HG03521 (cell line): ENCODE measurements around the gene SOX6.

Experiments used
- ATAC-seq: cut with Tn5 transposase; IDR thresholded peaks from one replicate; pipeline ENCODE4 v1.9.1; 2021; ENCODE audit warnings: mild to moderate bottlenecking, moderate library complexity; ENCODE audit not compliant: unreplicated experiment

SOX6 gene

DNA sequence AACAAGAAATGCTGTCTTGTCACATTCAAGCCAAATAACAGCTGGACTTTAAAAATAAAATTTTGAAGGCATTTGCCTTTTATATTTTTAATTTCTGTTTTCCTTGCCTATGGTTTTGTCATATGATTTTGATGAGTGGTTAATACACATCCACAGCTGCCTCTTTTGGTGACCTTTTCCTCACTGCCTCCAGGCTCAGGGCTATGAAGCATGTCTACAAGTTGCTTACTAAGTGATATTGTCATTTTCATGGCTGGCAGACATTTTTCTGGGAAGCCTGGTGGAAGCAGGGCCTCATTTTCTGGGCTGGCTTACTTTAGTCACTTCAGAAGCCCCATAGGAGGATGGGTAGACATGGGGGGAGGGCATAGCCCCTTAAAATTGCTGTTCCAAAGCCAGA, 344.9 kb downstream of the SOX6 start:
- ATAC-seq = no peak

DNA sequence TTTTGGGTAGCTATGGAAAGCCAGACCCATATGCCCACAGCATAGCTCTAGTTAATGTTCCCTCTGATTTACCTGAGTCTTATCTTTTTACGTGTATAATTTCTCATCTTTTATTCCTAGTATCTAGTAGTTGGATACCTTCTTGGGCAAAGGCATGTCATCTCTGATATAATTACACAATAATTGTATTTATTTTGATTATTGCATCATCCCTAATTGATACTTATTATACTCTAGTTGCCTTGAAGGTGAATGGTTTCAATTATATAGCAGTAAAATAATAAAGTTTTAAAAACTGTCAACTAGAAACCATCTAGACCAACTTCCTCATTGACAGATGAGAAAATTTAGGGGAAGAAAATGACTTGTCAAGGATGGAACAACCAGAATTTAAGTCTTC, 347.3 kb downstream of the SOX6 start:
- no peak for ATAC-seq

DNA sequence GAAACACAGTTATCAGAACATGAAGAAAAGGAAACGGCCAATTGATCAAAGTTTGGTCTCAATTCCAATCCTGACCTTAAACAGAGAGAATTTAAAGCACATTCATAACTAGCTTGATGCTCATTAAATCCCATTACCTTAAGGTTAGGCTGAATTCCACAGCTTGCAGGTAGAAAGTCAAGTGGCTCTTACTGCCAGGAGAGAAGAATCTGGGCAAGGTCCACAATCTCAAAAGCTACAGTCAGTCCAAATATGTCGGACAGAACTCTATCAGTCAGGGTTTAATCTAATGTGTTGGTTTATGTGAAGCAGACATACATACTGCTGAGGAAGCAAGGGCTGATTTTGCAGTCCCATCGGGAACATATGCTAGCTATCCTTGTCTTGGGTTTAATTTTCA, 348.8 kb downstream of the SOX6 start:
- ATAC-seq = no peak

DNA sequence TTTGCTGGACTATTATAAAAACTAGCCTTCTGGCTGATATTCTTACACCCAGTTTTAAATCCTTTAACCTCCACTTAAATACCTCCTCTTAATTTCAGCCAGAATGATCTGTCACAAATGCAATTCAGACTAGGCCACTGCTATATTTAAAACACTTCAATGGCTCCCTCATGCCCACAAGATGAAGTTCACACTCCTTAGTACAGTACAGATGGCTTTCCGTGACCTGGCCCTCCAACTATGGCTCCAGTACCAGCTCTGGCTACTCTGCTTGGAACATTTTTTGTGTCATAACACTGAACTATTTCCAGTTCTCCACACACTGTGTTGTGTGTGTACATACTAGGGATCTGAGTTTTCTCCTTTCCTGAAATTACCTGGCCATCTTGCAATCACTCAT, 353.4 kb downstream of the SOX6 start:
- no peak for ATAC-seq

DNA sequence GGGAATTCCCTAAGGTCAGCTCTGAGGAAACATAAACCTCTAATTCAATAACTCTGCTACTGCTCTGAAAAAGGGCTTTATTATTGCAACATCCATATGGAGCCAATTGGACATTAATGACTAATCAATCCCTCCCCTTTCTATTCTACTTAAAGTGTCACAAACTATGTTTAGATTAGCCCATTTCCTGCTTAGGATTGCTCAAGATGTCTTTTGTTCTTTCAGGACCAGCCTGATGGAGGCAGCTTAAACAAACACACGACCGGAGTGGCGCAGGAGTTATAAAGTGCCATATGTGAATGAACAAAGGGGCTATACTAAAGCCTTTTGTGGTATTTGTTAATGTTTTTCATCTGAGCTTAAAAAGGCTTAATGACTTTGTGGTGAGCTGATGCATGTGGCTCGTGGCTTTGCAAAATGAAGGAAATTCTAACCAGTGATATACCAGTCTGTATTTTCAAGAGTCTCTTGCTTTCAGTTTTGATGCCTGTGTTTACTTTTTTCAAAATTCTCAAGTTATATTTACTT, 354.4 kb downstream of the SOX6 start:
- ATAC-seq = no peak

DNA sequence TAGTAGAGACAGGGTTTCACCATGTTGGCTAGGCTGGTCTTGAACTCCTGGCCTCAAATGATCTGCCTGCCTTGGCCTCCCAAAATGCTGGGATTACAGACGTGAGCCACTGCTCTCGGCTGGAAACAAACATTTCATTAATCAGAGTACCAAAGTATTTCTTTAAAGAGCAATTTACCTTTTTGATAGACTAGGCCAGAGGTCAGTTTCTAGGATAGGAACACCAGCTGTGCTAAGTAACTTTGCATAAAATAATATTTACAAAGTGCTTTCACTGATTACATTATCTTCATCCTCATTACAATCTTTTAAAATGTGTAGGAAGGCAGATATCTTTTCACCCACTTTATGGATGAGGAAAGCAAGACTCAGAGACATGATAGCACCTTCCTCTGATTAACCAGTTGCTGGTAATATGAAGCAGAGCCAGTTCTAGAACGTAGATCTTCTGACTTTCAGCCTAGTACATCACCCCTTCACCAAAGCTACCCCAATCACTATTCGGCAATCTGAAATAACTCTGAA, 355.2 kb downstream of the SOX6 start:
- ATAC-seq = no peak

DNA sequence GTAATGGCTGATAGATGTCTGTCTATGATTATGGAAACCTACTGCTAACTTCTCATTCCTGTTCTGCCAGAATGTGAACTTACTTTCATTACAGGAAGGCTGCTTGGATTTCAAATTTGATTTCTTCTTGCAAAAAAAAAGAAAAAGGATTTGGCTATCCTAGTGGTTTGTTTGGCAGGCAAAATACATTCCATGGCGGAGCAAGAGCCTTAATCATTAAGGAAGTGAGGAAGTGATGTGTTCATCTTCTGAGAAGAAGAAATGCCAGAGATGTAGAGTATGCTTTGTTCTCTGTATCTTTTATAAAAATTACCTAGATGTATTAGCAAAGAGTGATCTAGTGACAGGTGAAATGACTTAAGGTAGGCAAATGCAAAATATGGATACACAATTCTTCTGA, 356.3 kb downstream of the SOX6 start:
- ATAC-seq = no peak

DNA sequence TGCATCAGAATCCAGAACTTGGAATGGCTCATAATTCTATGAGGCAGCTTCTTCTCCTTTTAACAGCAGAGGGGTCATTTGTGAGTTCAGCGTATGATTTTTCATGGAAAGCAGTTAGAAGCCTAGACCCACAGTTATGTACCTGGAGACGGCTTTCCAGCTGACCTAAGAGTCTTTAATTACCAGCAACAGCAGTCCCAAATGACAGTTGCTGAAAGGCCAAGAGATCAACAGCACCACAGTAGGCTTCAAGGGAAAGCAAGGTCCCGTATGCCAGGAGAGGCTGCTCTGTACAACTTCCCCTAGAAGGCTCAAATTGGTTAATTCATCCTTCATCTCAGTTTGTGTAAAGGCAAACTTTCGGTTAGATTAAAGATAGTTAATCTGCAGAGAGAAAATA, 363.0 kb downstream of the SOX6 start:
- no peak for ATAC-seq

DNA sequence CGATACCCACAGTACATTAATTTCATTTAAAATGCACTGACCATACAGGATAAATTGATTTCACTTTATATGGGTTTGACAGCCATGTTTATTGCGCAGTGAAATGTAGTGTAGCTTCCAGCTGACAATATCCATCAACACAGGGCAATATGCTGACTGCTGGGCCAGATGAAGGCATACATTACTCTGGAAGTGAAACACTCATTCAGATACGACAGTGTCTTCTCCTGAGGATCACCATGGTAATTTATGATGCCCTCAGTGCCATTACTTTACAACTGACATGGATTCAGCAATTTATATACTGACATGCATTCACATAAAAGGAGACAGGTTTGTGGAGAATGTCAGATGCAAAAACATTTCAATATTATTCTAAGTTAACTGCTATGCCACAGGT, 365.1 kb downstream of the SOX6 start:
- ATAC-seq = no peak

DNA sequence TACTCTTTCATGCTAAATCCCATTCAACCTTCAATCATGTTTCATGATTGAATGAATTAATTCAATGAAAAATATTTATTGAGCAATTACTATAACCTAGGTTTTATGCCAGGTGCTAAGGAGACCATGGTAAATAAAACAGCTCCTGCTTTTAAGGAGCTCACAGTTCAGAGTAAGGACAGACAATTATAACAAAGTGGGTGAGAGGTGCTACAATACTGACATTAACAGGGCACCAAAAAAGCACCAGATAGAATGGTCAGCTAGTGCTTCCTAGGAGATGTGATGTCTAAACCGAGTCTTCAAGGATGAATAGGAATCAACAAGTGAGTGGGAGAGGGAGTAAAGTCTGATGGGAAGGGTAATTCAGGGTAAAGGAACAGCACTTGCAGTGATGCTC, 366.7 kb downstream of the SOX6 start:
- ATAC-seq = no peak

DNA sequence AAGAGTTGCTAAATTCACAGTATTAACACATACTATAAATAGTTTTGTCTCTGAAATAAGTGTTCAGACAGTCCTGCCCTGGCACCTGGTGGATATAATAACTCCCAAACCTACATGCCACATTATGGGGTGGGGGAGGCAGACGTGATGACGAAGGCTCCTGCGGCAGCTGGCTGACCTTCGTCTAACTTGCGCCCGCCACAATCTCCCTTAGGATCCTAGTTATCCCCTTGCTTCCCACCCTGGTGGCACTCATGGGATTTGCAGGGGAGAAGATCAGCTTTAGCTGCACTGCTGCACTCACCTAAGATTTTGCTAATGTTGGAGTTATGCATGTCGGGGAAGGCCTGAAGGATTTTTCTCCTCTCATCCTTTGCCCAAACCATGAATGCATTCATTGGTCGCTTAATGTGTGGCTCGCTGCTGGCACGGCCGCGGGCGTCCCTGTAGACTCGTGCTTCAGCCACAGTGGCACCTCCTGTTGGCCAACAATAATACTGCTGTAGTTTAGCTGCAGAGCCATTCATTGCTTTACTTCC, 367.6 kb downstream of the SOX6 start:
- ATAC-seq = no peak

DNA sequence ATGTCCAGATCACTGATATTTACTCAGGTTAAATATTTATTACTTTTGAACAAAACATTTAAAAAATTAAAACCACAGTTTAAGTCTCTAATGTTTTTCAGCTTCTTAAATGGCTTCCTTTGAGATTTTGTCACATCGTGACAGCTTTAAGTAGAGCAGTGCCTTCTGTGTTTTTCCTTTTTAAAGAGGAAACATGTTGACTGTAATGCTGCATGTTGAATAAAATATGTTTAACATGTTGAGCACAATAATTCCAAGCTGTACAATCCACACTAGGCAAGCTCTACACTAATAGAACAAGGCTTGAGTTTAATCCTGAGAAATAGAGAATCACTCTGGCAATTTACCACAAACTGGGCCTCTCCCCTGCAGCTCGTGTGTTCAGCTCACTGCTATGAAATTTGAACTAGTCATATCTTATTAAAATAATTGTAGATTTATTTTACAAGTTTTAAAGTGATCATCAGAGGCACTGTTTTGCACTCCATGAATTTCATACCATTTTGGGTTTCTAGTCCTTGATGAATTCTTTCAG, 368.3 kb downstream of the SOX6 start:
- no peak for ATAC-seq

DNA sequence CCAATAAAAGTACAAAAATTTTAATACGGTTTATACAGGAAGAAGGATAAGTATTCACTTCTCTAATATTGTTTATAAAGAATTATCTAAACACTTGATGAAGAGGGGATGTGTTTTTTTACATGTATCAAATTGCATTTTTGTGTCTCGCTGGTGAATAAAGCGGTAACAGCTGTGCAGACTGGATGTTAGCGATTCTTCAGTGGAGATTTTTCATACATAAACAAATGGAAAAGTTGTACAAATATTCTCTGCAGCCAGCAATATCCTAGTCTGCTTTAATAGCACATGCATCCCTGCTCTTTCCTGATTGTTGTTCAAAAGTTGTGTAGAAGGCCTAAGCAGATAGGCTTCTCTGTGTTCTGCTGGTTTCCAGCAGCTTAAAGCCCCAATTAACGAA, 369.3 kb downstream of the SOX6 start:
- no peak for ATAC-seq

DNA sequence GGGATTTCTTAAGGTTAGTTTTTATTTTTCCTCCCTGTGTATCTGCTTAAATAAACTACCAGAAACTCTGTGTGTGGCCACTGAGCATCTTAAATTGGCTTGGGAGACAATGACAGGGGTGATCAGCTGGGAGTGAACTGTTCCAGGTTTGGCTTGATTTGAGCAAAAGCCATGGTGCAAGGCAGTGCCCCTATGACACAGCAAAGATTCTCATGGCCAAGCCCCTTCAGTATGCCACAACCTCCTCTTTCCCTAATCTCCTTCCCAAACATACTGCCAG, 370.5 kb downstream of the SOX6 start:
- ATAC-seq = no peak

DNA sequence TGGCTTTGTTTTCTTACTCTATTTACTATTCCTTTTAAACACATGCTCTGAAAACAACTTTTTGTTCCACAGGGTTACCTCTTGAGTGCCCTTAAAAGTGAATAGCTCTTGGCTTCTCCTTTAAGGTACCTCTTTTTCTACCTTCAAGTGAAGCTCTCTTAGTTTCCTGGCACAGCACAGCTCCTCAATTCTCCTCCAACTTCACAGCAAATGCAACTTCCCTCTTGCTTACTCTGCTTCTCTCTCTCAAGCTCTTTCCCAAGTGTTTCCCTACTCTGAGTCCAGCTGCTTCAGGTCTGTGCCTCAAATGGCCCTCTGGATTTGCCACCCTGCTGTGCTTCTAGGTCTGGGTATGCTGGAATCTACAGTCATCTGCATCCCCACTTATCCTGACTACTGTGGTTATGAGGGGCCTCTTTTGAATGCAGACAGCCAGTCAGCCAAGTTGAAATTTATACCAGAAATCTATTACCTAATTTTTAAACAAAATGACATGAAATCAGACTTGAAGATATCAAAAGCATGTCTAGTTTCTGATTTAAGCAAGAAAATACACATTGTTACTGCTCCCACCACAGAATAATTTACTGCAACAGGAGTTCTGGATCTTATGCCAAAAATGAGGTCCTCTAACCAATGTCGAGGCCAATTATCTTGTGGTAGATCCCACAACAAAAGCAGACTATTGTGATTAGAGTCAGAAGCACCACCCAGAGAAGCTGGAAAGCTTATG, 371.1 kb downstream of the SOX6 start:
- ATAC-seq = no peak

DNA sequence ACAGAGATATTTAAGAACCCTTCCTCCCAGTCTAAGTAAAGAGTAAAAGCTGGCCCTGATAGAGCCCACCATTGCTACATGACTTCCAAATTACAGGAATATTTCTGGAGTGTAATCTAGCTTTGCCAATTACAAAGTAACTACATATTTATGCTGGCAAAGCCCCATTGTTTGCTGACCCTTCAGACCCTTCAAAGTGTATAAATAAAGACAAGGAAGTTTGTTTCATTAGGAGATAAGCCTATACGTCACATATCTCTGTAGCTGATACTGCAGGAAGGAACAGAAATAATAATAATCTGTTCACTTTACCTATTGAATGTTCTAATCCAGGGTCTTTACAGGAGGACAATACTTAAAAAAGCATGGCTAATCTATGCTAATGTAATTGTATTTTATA, 375.1 kb downstream of the SOX6 start:
- ATAC-seq = no peak

DNA sequence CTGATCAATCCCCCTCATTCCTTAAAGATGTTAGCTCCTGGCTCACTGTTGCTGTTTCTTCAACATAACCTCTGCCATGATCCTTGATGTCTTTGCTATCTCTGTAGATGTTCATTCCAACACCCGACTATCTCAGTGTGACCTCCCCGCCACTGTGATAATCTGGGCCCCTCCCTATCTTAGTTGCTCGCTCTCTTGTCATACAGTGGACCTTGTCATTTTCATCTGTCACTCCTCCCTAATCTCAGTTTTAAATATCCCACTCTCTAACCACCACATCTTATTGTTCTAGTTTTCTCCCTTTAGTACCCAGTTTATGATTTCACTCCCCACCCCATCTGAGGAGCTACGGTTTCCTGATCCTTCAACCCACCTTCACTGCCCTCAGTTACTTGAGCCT, 379.2 kb downstream of the SOX6 start:
- no peak for ATAC-seq

DNA sequence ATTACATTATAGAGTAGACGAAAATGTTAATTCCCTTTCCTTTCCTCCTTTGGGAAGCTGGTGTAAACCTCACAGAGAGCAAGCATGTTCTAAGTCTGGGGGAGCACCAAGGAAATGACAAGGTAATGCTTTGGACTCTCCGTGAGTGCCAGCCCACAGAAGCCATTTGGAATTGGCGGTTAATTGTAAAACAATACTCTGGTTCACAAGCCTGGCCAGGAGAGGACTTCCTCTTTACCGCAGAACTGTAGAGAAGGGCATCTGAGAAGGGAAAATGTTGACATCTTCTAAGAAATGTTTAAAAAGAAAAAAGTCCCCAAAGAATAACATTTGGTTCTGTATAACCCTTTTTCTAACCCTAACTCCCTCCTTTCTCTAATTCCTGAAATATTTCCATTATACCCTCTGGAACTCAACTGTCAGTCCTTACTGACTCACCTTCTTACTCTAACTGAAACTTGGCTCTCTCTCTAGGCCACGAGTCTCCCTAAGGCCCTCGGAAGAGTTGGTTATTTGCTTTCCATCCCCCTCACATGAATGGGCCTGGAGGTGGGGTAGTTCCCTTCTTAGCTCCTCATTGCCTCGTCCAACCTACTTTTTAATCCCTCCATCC, 379.8 kb downstream of the SOX6 start:
- ATAC-seq = no peak

DNA sequence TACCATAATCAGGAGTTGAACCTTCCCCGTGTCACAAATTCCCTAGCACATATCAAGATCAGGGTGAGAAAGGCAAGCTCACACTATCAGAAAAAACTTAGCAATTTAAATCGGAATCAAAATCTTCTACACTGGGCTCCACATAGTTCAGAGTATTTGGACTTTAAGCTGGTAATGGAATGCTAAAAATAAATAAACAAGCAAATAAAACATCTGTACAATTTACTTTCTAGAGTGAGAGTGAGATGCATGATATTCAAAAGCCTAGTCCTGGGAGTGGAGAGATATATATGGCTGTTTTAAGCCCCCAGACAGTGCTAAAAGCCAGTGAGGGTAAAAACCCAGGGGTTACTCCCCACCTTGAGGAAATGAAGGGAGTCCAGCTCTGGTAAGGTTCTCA, 380.6 kb downstream of the SOX6 start:
- ATAC-seq = no peak

DNA sequence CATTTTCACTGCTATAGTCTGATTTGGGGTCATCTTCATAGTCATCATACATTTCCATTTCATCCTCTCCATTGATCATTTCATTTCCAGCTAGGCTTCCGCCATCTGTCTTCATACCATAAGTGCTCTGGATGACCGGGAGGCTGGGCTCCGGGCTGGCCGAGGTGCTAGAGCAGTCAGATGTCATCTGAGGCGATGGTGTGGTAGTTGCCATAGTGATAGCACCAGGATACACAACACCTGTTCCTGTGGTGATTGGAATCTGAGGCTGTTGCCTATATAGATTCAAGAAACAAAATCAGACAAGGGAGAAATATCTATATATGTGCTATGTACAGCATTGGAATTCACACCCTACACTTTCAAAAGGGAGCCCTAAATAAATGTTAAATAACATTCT, 383.5 kb downstream of the SOX6 start:
- ATAC-seq = no peak

DNA sequence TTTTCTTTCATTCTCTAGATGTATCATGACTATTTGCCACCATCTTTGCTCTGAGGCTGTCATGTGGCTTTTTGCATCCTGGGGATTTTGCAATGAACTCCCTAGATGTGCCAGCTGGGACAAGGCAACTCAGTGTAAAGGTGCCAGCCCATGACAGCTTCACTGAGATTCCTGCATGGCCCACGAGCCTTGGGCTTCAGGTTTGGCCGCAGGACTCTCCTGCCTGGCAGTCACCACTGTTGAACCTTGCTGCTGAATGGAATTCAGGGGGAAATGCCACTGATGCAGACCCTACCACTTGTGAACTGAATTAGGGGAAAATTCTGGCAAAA, 385.2 kb downstream of the SOX6 start:
- ATAC-seq = no peak

DNA sequence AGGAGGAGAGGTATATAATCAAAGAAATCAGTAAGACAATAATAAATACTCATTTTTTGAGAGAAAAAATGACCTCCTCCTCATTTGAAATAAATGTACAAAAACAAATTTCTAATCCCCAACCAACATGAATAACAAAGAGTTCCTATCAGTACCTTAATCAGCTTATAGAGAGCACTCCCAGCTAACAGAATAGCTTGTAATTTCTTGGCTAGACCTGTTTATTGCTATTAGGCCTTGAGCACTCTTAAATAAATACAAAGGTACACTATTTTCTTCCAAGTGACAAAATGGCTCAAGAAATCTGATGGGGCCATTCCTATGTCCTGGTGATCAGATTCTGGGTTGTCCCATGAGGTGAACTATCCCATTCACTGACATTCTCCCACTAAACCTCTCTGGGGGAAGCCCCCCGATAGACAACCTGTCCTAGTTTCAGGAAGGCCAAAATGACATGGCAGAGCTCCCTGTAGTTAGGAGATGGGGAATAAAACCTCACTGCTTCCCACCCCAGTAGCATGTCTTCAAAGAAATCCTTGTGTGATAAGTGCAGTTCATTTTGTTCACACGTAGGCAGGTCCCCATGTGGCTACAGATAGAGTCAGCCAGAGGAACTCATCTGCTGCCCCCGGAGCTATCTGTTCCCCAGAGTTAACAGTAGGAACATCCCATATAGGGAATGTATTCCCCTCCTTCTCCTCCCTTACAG, 385.7 kb downstream of the SOX6 start:
- no peak for ATAC-seq
